SJCRH30 (cell line): Measurements from ENCODE around the gene SGTB. TPM values are rescaled to one million over a fixed set of nuclear protein-coding genes. Genes with fewer than 3 reads are reported as not detected.
"Not testable (repeated sequence)": the region's sequence is repeated elsewhere in the genome, so short reads cannot be mapped to it uniquely, and the experiment has no call there.

ENCODE experiments used
- DNase-seq, 2 experiments: peaks; one replicate each; pipeline ENCODE4 v3.0.0-alpha.2; 2015 to 2020
- H3K27ac ChIP-seq: fragments of 250-450 bp; sonication (Bioruptor Pico); 2 replicates; pipeline ENCODE4 v1.5.1; 2020; ENCODE audit warnings: mild to moderate bottlenecking, moderate library complexity
- H3K27me3 ChIP-seq: fragments of 250-450 bp; sonication (Bioruptor Pico); 2 replicates; pipeline ENCODE4 v1.5.1; 2020; ENCODE audit warnings: mild to moderate bottlenecking, moderate library complexity
- H3K36me3 ChIP-seq: fragments of 250-450 bp; sonication (Bioruptor Pico); 2 replicates; pipeline ENCODE4 v1.5.1; 2020; ENCODE audit warnings: mild to moderate bottlenecking, moderate library complexity
- H3K4me1 ChIP-seq: fragments of 250-450 bp; sonication (Bioruptor Pico); 2 replicates; pipeline ENCODE4 v1.5.1; 2020; ENCODE audit warnings: mild to moderate bottlenecking, moderate library complexity
- H3K4me3 ChIP-seq: fragments of 250-450 bp; sonication (Bioruptor Pico); 2 replicates; pipeline ENCODE4 v1.5.1; 2020; ENCODE audit warnings: mild to moderate bottlenecking, moderate library complexity
- H3K9me3 ChIP-seq: fragments of 250-450 bp; sonication (Bioruptor Pico); replicated peaks from 2 replicates; pipeline ENCODE4 v1.5.1; 2020; ENCODE audit warnings: mild to moderate bottlenecking, moderate library complexity
- total RNA-seq: library from RNA; depleted of rRNA; stranded (reverse); fragments of >200 nt; shearing (Covaris generic); gene quantifications from 2 replicates; pipeline ENCODE4 v1.2.3, GENCODE V29; 2014

The SGTB gene
- total RNA-seq, 1 experiment from 2014 or later, result 15.3 TPM

DNA sequence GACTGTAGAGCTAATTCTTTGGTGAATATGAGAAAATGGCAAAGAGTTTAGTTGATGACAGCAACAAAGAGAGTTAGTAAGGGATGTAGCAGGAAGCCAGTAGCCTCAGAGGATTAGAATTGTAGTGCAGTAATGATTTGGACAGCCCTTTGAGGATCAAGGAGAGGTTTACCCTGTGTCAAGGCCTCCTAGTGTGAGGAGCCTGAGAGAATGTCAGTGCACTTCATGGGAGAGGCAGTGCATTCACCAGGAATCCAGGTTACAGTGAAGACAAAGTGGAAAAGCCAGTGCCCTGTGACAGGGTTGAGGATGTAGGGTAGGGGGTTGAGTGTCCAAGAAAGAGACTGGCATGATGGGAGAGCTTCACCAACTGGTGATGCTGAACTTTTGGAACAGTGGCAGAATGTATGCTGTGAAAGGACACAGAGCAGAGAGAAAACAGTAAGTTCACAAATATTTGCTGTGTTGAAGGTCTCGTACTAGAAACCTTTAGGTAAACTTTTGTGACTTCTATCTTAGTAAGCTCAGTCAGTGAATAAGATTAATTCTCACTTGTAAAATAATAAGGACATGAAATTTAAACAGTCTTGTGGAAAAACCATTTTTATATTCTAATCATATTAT is 27.4 kb upstream of the SGTB start:
- no peak overlapping the region for H3K4me3 ChIP-seq
- H3K27ac ChIP-seq, result no peak overlapping the region
- H3K27me3 ChIP-seq, result no peaks in the 10 kb centered on the region
- no peak for DNase-seq
- H3K9me3 ChIP-seq, result no peaks in the 10 kb centered on the region
- H3K36me3 ChIP-seq, result no peaks in the 10 kb centered on the region; the same call in 1 of the 2 replicates
- no peaks in the 10 kb centered on the region for H3K4me1 ChIP-seq

DNA sequence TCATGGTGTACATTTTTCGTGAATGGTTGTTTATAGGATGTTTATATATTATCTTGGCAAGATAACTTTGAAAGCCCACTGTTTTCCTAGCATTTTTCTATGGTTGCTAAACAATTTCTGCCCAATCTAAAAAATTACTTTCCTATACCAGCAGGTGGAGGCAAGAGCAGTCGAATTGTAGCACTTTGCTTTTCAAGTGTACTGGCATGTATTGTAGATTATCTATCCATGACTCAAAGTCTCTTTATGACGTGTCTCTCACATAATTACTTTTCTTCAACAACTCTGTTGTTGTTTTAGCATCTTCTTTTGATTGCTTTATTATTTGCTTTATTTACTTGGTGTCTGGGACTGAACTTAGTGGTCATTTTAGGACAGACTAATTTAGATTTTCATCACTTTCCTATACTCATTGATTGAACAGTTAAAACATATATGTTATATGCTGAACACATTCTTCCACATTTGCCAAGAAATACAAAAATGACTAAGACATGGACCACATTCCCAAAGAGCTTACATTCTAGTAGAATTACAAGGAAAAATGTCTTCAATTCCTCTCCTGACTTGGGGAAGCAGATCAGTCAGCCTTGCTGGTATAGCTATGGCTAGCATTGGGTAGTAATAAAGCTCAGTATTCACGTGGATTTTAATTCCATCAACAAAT is 20.8 kb upstream of the SGTB start:
- no peaks in the 10 kb centered on the region; the same call in 1 of the 2 replicates for H3K36me3 ChIP-seq
- no peak overlapping the region for H3K27ac ChIP-seq
- no peaks in the 10 kb centered on the region for H3K27me3 ChIP-seq
- DNase-seq, result peak; percentile 7 to 61
- H3K4me1 ChIP-seq, result no peaks in the 10 kb centered on the region
- H3K4me3 ChIP-seq, result no peak overlapping the region
- no peaks in the 10 kb centered on the region for H3K9me3 ChIP-seq

DNA sequence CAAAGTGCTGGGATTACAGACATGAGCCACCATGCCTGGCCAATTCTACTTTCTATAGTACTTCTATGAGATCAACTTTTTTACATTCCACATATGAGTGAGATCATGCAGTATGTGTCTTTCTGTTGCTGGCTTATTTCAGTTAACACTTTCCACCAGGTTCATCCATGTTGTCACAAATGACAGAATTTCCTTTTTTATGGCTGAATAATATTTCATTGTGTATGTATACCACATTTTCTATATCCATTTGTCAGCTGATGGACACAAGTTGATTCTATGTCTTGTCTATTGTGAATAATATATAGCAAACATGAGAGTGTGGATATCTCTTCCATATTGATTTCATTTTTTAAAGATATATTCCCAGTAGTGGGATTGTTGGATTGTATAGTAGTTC is 17.3 kb upstream of the SGTB start:
- no peak overlapping the region for H3K27ac ChIP-seq
- no peak overlapping the region for H3K4me3 ChIP-seq
- no peaks in the 10 kb centered on the region; the same call in 1 of the 2 replicates for H3K36me3 ChIP-seq
- H3K4me1 ChIP-seq, result no peaks in the 10 kb centered on the region
- DNase-seq, result no peak
- no peaks in the 10 kb centered on the region for H3K27me3 ChIP-seq
- no peaks in the 10 kb centered on the region for H3K9me3 ChIP-seq

DNA sequence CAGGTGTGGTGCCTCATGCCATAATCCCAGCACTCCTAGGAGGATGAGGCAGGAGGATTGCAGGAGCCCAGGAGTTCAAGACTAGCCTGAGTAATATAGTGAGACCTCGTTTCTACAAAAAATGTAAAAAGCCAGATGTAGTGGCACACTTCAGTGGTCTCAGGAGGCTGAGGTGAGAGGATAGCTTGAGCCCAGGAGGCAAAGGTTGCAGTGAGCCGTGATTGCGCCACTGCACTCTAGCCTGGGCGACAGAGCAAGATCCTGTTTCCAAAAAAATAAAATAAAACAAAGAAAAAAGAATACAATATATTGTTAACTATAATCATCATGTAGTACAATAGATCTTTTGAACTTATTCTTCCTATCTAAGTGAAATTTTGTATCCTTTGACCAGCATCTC is 16.4 kb upstream of the SGTB start:
- no peaks in the 10 kb centered on the region for H3K4me1 ChIP-seq
- no peaks in the 10 kb centered on the region; the same call in 1 of the 2 replicates for H3K36me3 ChIP-seq
- H3K9me3 ChIP-seq, result no peaks in the 10 kb centered on the region
- H3K27me3 ChIP-seq, result no peaks in the 10 kb centered on the region
- no peak overlapping the region for H3K27ac ChIP-seq
- no peak for DNase-seq
- H3K4me3 ChIP-seq, result no peak overlapping the region

DNA sequence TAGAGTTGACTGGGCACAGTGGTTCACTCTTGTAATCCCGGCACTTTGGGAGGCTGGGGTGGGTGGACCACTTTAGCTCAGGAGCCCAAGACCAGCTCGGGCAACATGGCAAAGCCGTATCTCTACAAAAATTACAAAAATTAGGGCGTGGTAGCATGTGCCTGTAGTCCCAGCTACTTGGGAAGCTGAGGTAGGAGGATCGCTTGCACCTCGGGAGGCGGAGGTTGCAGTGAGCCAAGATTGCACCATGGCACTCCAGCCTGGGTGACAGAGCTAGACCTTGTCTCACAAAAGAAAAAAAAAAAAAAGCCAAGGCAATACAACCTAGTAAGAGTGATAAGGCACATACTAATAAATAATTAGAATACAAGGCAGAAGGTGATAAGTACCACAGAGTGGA is 15.9 kb upstream of the SGTB start:
- no peaks in the 10 kb centered on the region for H3K4me1 ChIP-seq
- no peaks in the 10 kb centered on the region; the same call in 1 of the 2 replicates for H3K36me3 ChIP-seq
- no peak overlapping the region for H3K4me3 ChIP-seq
- no peaks in the 10 kb centered on the region for H3K27me3 ChIP-seq
- no peak for DNase-seq
- H3K9me3 ChIP-seq, result no peaks in the 10 kb centered on the region
- H3K27ac ChIP-seq, result no peak overlapping the region

DNA sequence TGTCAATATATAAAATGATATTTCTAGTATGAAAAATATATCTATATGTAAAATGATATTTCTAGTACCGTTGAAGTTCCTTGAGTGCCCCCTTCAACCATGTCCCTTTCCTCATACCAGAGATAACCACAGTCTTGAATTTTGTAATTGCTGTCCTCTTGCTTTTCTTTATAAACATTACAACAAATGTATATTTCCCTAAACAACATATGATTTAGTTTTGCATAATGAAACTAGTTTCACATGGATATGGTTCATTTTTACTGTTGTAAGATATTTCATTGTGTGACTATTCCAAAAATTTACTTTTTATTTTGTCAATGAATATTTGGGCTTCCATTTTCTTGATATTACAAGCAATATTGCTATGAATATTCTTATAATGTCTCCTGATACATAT is 14.1 kb upstream of the SGTB start:
- no peak for DNase-seq
- no peak overlapping the region for H3K27ac ChIP-seq
- peaks cover 2% of the 10 kb centered on the region; the same call in 1 of the 2 replicates for H3K36me3 ChIP-seq
- no peaks in the 10 kb centered on the region for H3K9me3 ChIP-seq
- no peak overlapping the region for H3K4me3 ChIP-seq
- H3K27me3 ChIP-seq, result no peaks in the 10 kb centered on the region
- H3K4me1 ChIP-seq, result no peaks in the 10 kb centered on the region

DNA sequence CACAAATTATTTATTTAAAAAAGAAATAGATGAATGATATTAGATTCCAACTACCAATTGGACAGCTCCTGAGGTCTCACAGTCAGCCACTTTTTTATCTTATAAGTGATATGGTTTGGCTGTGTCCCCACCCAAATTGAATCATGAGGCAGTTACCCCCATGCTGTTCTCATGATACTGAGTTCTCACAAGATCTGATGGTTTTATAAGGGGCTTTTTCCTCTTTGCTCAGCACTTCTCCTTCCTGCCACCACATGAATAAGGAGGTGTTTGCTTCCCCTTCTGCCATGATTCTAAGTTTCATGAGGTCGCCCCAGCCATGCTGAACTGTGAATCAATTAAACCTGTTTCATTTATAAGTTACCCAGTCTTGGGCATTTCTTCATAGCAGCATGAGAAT is 13.0 kb upstream of the SGTB start:
- H3K27me3 ChIP-seq, result no peaks in the 10 kb centered on the region
- H3K4me1 ChIP-seq, result no peaks in the 10 kb centered on the region
- H3K27ac ChIP-seq, result no peak overlapping the region
- peaks cover 2% of the 10 kb centered on the region; the same call in 1 of the 2 replicates for H3K36me3 ChIP-seq
- H3K9me3 ChIP-seq, result no peaks in the 10 kb centered on the region
- H3K4me3 ChIP-seq, result no peak overlapping the region
- DNase-seq, result no peak

DNA sequence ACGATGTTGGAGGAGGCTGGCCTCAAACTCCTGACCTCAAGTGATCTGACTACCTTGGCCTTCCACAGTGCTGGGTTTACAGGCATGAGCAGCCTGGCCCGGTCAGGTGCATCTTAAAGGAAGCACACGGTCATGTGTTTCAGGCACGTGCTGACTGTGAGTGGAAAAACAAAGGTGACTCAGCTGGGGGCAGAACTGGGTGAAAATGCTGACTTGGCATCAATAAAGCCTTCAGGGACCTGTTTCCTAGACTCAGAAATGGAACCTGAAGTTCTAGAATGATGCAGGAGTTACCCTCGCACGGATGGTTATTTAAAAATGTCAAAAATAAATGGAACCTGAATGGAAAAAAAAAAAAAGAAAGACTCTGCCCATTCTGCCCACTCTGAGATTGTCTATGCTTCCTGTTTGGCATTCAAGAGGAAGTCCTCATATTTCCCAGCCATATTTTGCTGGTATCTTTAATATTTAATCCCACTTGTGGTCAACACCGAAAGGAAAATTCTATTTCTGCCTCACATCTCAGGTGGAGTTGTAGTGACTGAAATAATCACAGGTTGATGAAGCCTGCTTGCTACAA is 12.4 kb upstream of the SGTB start:
- not testable (repeated sequence) for H3K27me3 ChIP-seq, H3K4me1 ChIP-seq, H3K27ac ChIP-seq

DNA sequence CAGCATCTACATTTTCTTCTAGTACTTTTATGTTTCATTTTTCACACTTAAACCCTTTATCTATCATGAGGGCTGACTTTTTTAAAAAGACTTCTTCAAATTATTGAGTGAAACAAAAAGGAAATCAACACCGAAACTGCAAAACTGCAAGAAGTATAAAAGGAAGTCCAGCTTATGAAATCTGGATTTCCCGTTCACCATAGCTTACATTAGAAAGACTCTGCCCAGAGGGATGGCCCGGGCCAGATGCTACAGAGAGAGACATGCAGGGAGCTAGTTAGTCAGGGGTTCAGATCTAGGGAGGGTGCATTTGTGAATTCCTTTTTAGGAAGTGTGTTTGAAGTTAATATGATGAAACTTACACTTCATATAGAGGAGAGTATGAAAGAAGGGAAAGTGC is 10.1 kb upstream of the SGTB start:
- not testable (repeated sequence) for H3K27ac ChIP-seq, H3K27me3 ChIP-seq, H3K9me3 ChIP-seq, H3K36me3 ChIP-seq, DNase-seq, H3K4me3 ChIP-seq, H3K4me1 ChIP-seq

More for the DNA sequence above, 12.4 kb upstream of the SGTB start:
- not testable (repeated sequence) for H3K36me3 ChIP-seq, H3K9me3 ChIP-seq, H3K4me3 ChIP-seq, DNase-seq

DNA sequence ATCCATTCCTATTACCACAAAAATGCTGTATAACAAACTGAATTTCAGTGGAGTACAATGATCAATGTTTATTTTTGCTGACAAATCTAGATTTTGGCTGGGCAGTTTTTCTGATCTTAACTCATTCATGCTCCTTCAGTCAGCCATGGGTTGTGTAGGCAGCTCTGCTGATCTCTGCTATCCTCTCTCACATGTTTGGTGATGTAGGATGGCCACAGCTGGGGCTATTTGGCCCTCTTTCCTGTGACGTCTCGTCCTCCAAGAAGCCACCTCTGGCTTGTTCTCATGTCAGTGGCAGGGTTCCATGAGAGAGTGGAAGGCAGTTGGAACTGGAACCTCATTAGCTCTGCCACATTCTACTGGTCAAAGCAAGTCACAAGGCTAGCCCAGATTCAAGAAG is 9.0 kb upstream of the SGTB start:
- H3K9me3 ChIP-seq, result no peaks in the 10 kb centered on the region
- no peak overlapping the region for H3K4me3 ChIP-seq
- no peak for DNase-seq

DNA sequence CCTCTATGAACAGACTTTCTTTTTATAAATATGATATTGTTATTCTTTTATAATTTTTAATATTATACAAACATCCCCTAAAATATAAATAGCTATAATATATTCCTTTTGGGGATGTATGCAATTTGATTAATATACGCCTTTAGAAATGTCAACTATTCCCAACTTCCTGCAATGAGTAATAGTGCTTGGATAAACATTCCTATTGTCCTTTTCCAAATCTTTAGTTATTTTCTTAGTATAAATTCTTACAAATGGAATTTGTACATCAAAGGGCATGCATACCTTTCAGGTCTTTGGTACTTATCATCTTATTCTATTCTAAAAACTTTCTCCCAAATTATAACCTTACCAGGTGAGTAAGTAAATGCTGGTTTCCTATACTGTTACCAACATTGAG is 6.3 kb upstream of the SGTB start:
- Histone ChIP-seq H3K27me3 (no peaks in the 10 kb centered on the region), H3K9me3 (no peaks in the 10 kb centered on the region), H3K27ac (no peak overlapping the region), H3K4me3 (no peak overlapping the region), H3K36me3 (peaks cover 10% of the 10 kb centered on the region; the same call in 1 of the 2 replicates), H3K4me1 (peaks cover 1% of the 10 kb centered on the region; the same call in 1 of the 2 replicates)
- no peak for DNase-seq

More for the DNA sequence above, 9.0 kb upstream of the SGTB start:
- Histone ChIP-seq H3K27ac (no peak overlapping the region), H3K4me1 (no peaks in the 10 kb centered on the region), H3K27me3 (no peaks in the 10 kb centered on the region), H3K36me3 (0 out of 2 replicates have a peak, but pooled peaks cover 5% of the 10 kb centered on the region)

DNA sequence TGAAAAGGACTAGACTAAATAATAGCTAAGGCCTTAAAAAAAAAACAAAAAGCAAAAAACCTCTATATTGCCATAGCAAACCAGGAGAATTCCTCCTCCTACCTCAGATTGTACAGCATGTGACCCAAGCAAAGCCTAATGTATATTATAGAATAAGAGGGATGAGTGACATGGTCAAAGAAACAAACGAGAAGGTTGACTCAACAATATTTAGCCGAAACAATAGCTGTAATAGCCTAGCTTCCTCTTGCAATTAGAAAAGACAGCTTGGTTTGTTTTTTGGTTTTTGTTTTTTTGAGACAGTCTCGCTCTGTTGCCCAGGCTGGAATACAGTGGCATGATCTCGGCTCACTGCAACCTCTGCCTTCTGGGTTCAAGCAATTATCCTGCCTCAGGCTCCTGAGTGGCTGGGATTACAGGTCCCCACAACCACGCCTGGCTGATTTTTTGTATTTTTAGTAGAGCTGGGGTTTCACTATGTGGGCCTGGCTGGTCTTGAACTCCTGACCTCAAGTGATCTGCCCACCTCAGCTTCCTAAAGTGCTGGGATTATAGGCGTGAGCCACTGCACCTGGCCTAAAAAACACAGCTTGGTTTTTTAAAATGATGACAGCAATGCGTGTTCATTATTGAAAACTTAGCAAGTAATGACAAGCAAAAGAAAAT is 5.7 kb upstream of the SGTB start:
- DNase-seq, result no peak
- Histone ChIP-seq H3K4me1 (peaks cover 3% of the 10 kb centered on the region; the same call in 1 of the 2 replicates), H3K4me3 (no peak overlapping the region), H3K9me3 (no peaks in the 10 kb centered on the region), H3K36me3 (peaks cover 10% of the 10 kb centered on the region; the same call in 1 of the 2 replicates), H3K27ac (no peak overlapping the region), H3K27me3 (no peaks in the 10 kb centered on the region)

DNA sequence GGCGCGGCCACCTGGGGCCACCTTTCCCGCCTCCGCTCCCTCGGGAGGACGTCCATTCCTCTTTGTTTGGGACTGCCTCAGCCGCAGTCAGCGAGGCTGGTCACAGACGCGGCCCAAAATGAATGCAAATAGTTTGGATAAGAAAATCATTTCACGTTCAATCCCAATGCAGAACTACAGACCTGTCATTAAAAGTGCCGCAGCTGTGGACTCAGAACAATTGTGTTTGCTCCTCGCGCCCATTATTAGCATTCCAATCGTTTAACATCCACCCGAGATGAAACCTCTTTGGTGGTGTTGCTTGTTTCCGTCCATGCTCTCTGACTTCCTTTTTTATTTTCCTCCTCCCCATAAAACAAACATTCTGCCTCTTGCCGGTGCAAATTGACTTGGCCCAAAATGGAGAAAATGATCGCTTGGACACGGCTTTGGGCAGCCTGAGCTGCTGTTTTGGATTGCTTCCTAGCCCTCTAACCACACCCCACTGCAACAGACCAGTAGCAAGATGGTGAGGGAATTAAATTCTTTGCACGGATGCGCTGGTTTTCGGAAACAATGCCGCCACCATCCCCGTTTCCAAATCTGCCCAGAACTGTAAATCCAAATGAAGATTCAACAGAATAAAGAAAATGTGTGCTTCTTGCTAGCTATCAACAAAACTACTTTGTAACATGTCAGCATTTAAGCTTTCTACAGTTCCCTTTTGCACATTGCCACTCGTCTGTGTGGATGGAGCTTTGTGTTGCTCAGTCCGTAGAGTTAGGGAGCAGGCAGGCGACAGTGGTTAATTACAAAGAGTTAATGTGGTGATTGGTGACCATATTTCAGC is 880 bp upstream of the SGTB start:
- Histone ChIP-seq H3K4me1 (peaks cover 3% of the 10 kb centered on the region; the same call in 1 of the 2 replicates), H3K27me3 (no peaks in the 10 kb centered on the region), H3K9me3 (no peaks in the 10 kb centered on the region), H3K36me3 (peaks cover 6% of the 10 kb centered on the region; the same call in 1 of the 2 replicates), H3K27ac (peak overlapping the region; percentile 87), H3K4me3 (peak overlapping the region; percentile 90)
- peak; percentile 69 to 78 for DNase-seq

DNA sequence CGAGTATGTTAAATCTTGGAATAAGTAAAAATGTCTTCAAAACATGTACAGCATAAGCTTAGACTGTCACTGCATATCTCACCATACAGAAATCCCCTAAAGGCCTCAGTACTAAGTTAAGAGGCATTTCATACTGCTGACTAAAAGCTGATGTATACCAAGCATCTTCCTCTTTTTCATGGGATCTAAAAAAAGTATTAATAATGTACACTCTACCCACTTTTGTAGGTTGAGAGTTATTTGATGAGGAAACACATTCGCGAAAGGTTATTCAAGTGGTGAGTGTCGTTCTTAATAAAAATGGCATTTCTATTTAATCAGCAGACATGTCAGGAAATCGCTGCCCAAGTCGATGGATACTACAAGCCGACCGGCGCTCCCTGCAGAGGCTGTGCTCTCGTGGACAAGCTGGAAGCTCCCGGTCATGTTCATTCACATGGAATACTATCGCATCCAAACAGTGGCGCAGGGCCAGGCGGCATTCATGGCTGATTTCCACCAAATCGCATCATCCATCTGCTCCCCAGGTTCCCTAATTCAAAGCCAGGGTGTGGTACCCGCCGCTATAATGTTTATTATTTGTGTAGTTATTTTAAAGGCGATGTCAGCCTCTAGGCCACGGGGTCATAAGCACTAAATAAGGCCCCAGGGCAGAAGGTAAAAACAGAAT is 724 bp downstream of the SGTB start:
- Histone ChIP-seq H3K36me3 (peaks cover 19% of the 10 kb centered on the region), H3K27me3 (no peaks in the 10 kb centered on the region), H3K9me3 (no peaks in the 10 kb centered on the region), H3K4me1 (peaks cover 3% of the 10 kb centered on the region; the same call in 1 of the 2 replicates), H3K4me3 (peak overlapping the region; percentile 90), H3K27ac (peak overlapping the region; percentile 57)
- peak; percentile 81 to 84 for DNase-seq
